Fibroblast of pulmonary artery (primary cell): ENCODE measurements around the gene AGO3.

Experiments
- DNase-seq: peaks from one replicate; pipeline ENCODE4 v3.0.0-alpha.2; 2010; ENCODE audit warnings: low read depth
- H3K4me3 ChIP-seq: replicated peaks from 2 replicates; pipeline ENCODE4 v1.5.1; 2011; ENCODE audit warnings: low read depth, mild to moderate bottlenecking, control low read depth, low read length, moderate library complexity
- TF ChIP-seq, protein P1 (sequence below): IDR thresholded peaks from 2 replicates; pipeline ENCODE4 v1.5.1; 2011; ENCODE audit warnings: mild to moderate bottlenecking, control low read depth, low read length, inconsistent platforms; ENCODE audit errors: missing control alignments

The AGO3 gene

DNA sequence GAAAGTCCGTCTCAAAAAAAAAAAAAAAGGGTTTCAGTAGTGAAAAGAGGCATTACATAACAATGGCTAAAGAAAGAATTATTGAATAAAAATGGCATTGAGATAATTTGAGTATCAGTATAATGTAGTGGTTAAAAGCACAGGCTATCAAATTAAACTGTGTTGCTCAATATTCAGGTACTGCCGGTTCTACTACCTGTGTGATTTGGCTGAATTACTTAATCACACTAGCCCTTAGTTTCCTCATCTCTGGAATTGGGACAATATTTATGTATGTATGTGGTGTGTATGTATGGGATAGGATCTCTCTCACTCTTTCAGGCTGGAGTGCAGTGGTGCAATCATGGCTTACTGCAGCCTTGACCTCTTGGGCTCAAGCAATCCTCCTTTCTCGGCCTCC, 96.9 kb downstream of the AGO3 start:
- no peak overlapping the region for H3K4me3 ChIP-seq
- TF ChIP-seq, protein P1, sequence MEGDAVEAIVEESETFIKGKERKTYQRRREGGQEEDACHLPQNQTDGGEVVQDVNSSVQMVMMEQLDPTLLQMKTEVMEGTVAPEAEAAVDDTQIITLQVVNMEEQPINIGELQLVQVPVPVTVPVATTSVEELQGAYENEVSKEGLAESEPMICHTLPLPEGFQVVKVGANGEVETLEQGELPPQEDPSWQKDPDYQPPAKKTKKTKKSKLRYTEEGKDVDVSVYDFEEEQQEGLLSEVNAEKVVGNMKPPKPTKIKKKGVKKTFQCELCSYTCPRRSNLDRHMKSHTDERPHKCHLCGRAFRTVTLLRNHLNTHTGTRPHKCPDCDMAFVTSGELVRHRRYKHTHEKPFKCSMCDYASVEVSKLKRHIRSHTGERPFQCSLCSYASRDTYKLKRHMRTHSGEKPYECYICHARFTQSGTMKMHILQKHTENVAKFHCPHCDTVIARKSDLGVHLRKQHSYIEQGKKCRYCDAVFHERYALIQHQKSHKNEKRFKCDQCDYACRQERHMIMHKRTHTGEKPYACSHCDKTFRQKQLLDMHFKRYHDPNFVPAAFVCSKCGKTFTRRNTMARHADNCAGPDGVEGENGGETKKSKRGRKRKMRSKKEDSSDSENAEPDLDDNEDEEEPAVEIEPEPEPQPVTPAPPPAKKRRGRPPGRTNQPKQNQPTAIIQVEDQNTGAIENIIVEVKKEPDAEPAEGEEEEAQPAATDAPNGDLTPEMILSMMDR: no peak
- DNase-seq: no peak

DNA sequence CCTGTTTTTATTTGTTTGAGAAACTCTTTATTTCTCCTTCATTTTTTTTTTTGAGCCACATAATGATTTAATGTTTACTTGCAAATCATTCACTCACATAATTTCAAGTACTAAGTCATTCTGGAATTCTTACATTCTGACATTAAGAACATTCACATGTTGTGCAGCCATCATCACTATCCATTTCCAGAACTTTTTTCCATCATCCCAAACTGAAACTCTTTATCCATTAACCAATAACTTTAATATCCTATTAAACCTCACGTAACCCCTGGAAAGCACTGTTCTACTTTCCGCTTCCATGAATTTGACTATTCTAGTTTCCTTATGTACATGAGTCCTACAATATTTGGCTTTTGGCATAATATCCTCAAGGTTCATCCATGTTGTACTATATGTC, 100.5 kb downstream of the AGO3 start:
- TF ChIP-seq, protein P1: no peak
- H3K4me3 ChIP-seq: no peak overlapping the region
- no peak for DNase-seq

DNA sequence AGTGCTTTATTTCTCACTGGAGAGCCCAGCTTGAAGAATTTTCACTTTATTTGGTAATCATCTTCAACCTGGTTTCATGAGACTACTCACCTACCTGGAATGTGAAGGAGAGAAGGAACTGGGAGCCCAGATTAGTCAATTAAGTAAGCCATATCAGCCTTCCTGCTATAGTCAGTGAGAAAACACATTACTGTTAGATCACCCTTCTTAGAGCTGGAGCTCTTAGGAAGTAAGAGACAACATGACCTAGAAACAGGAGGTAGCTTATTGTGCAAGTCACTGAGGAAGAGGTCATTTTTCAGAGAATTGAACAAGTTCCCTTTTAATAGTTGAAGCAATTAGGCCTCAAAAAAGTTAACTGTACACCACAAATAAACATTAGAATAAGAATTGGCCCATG, 103.8 kb downstream of the AGO3 start:
- peak; percentile 65 for DNase-seq
- TF ChIP-seq, protein P1: no peak
- no peak overlapping the region for H3K4me3 ChIP-seq

DNA sequence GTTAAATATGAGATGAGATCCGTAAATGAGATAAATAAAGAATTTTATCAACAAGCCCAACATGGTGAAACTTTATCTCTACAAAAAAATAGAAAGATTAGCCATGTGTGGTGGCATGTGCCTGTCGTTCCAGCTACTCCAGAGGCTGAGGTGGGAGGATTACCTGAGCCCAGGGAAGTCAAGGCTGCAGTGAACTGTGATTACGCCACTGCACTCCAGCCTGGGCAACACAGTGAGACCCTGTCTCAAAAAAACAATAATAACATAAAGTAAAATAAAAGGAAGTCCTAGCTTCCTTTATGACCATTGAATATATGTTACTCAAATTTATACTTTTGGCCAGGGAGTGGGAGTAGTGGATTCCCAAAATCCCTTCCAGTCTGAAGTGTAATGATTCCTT, 104.2 kb downstream of the AGO3 start:
- no peak for DNase-seq
- TF ChIP-seq, protein P1: no peak
- H3K4me3 ChIP-seq: no peak overlapping the region

DNA sequence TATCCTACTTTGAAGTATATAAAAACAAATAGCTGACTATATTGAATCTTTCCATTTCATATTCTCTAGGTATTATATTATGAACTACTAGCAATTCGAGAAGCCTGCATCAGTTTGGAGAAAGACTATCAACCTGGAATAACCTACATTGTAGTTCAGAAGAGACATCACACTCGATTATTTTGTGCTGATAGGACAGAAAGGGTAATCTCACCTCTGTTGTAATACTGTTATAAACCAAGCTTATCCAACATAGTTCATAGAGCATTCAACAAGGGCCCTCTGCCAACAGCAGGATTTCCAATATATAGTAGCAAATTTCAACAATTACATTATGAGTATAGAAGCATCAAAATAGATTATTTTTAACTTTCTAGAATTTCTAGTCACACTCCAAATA, 109.3 kb downstream of the AGO3 start:
- H3K4me3 ChIP-seq: no peak overlapping the region
- TF ChIP-seq, protein P1: no peak
- DNase-seq: no peak

DNA sequence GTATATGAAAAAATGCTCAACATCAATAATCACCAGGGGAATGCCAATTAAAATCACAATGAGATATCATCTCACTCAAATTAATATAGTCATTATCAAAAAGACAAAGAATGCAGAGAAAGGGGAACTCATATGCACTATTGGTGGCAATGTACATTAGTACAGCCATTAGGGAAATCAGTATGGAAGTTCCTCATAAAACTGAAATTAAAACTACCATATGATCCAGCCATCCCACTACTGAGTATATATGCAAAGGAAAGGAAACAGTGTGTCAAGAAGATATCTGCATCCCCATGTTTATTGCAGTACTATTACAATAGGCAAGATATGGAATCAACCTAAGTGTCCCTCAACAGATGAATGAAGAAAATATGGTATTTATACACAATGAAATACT, 120.9 kb downstream of the AGO3 start:
- DNase-seq: no peak
- H3K4me3 ChIP-seq: no peak overlapping the region
- TF ChIP-seq, protein P1: no peak

DNA sequence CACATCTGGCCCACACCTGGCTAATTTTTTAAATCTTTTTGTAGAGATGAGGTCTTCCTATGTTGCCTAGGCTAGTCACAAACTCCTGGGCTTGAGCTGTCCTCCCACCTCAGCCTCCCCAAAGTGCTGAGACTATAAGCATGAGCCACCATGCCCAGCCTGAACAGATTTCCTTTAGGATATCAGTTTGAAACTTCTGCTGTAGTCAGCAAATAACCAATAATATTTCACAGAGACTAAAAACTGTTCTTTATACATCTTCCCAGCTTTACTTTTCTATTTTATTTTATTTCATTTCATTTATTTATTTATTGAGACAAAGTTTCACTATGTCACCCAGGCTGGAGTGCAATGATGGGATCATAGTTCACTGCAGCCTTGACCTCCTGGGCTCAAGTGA, 123.1 kb downstream of the AGO3 start:
- TF ChIP-seq, protein P1: no peak
- DNase-seq: no peak
- H3K4me3 ChIP-seq: no peak overlapping the region
